Measurements from ENCODE around the gene SORCS1. TPM values are rescaled to one million over a fixed set of nuclear protein-coding genes. Genes with fewer than 3 reads are reported as not detected.

Gene SORCS1
- total and polyA plus RNA-seq, 3 donors from 2014 or later, result 2.6 to 9.6 (median 4.6) TPM

- H3K36me3 ChIP-seq (ENCODE audit: low read depth, missing control alignments), result no peaks in the 10 kb centered on the region
- no peaks in the 10 kb centered on the region for H3K27me3 ChIP-seq
- H3K4me3 ChIP-seq, result no peak overlapping the region
- no peaks in the 10 kb centered on the region for H3K9me3 ChIP-seq
- 56 to 80% methylated on average over 1 of the region's 1 CpG for WGBS, 2 donors
- intact Hi-C loops (cut with DNase I; ENCODE audit: low total_unique reads), result no loop called here
- no peaks in the 10 kb centered on the region for H3K4me1 ChIP-seq
- H3K27ac ChIP-seq, result no peak overlapping the region
- no peak for TF ChIP-seq CTCF (IDR thresholded peaks at IDR 0.05)
- TF ChIP-seq POLR2A (IDR thresholded peaks at IDR 0.05), result no peak
- no peak for DNase-seq
These were observed 5.0 kb upstream of the SORCS1 start for GRCh38 chr10:107169516-107169915.

- Histone ChIP-seq H3K36me3 (ENCODE audit: low read depth, missing control alignments) (no peaks in the 10 kb centered on the region), H3K4me3 (no peak overlapping the region), H3K27me3 (no peaks in the 10 kb centered on the region), H3K9me3 (no peaks in the 10 kb centered on the region), H3K4me1 (no peaks in the 10 kb centered on the region), H3K27ac (no peak overlapping the region)
- no peak for TF ChIP-seq POLR2A (IDR thresholded peaks at IDR 0.05)
- TF ChIP-seq CTCF (IDR thresholded peaks at IDR 0.05), result no peak
- WGBS, 2 donors, result 95 to 100% methylated on average over 1 of the region's 1 CpG
- intact Hi-C loops (cut with DNase I; ENCODE audit: low total_unique reads), result no loop called here
- DNase-seq, result no peak
These were observed 4.2 kb upstream of the SORCS1 start for GRCh38 chr10:107168738-107169137.

GRCh38 chr10:107166403-107166802, 1.9 kb upstream of the SORCS1 start:
- Histone ChIP-seq H3K4me1 (no peaks in the 10 kb centered on the region), H3K4me3 (no peak overlapping the region), H3K36me3 (ENCODE audit: low read depth, missing control alignments) (no peaks in the 10 kb centered on the region), H3K27me3 (no peaks in the 10 kb centered on the region), H3K9me3 (no peaks in the 10 kb centered on the region), H3K27ac (no peak overlapping the region)
- TF ChIP-seq POLR2A (IDR thresholded peaks at IDR 0.05), result no peak
- no peak for TF ChIP-seq CTCF (IDR thresholded peaks at IDR 0.05)
- 28 to 46% methylated on average over 2 of the region's 2 CpGs for WGBS, 2 donors
- intact Hi-C loops (cut with DNase I; ENCODE audit: low total_unique reads), result no loop called here
- DNase-seq, result no peak

- no peaks in the 10 kb centered on the region for H3K27me3 ChIP-seq
- no peak overlapping the region for H3K27ac ChIP-seq
- no peaks in the 10 kb centered on the region for H3K4me1 ChIP-seq
- no peaks in the 10 kb centered on the region for H3K36me3 ChIP-seq (ENCODE audit: low read depth, missing control alignments)
- TF ChIP-seq CTCF (IDR thresholded peaks at IDR 0.05), result no peak
- no peak for TF ChIP-seq POLR2A (IDR thresholded peaks at IDR 0.05)
- DNase-seq, result peak; percentile 19
- H3K4me3 ChIP-seq, result peak overlapping the region; percentile 25 to 32
- intact Hi-C loops (cut with DNase I; ENCODE audit: low total_unique reads), result no loop called here
- 1 to 7% methylated on average over 14 of the region's 14 CpGs for WGBS, 2 donors
- H3K9me3 ChIP-seq, result no peaks in the 10 kb centered on the region
These were observed 486 bp upstream of the SORCS1 start for GRCh38 chr10:107164992-107165391.

- no peaks in the 10 kb centered on the region for H3K36me3 ChIP-seq (ENCODE audit: low read depth, missing control alignments)
- intact Hi-C loops (cut with DNase I; ENCODE audit: low total_unique reads), result no loop called here
- DNase-seq, result peak; percentile 52
- WGBS, 2 donors, result 3 to 6% methylated on average over 7 of the region's 7 CpGs
- no peak for TF ChIP-seq CTCF (IDR thresholded peaks at IDR 0.05)
- TF ChIP-seq POLR2A (IDR thresholded peaks at IDR 0.05), result no peak
- peak overlapping the region in 1 of 2 donors; percentile 64 for H3K4me3 ChIP-seq
- no peak overlapping the region for H3K27ac ChIP-seq
- no peaks in the 10 kb centered on the region for H3K9me3 ChIP-seq
- H3K27me3 ChIP-seq, result no peaks in the 10 kb centered on the region
- H3K4me1 ChIP-seq, result no peaks in the 10 kb centered on the region
These were observed 1.2 kb downstream of the SORCS1 start for GRCh38 chr10:107163076-107163855.
